Stimulated activated naive CD8-positive, alpha-beta T cell treated with anti-CD3 and anti-CD28 coated beads, Interleukin-15, Interleukin-2, amounts not matched to agents 100 ng/mL and 50 ng/mL, for 24 hours (primary cell): ENCODE measurements around the gene TMED9.
"Not testable (repeated sequence)": the region's sequence is repeated elsewhere in the genome, so short reads cannot be mapped to it uniquely, and the experiment has no call there.

Experiments used
- H3K27ac Mint-ChIP-seq: one replicate; pipeline ENCODE4 v1.8.0; 2021; ENCODE audit warnings: mild to moderate bottlenecking, mixed read lengths
- H3K27me3 Mint-ChIP-seq: one replicate; pipeline ENCODE4 v1.8.0; 2021; ENCODE audit warnings: mixed read lengths
- H3K36me3 Mint-ChIP-seq: one replicate; pipeline ENCODE4 v1.8.0; 2021; ENCODE audit warnings: low read depth, mixed read lengths
- H3K4me1 Mint-ChIP-seq: one replicate; pipeline ENCODE4 v1.8.0; 2021; ENCODE audit warnings: low read depth, mixed read lengths
- H3K4me3 Mint-ChIP-seq: one replicate; pipeline ENCODE4 v1.8.0; 2021; ENCODE audit warnings: mild to moderate bottlenecking, mixed read lengths
- H3K9me3 Mint-ChIP-seq: one replicate; pipeline ENCODE4 v1.8.0; 2021; ENCODE audit warnings: mixed read lengths

TMED9 gene

DNA sequence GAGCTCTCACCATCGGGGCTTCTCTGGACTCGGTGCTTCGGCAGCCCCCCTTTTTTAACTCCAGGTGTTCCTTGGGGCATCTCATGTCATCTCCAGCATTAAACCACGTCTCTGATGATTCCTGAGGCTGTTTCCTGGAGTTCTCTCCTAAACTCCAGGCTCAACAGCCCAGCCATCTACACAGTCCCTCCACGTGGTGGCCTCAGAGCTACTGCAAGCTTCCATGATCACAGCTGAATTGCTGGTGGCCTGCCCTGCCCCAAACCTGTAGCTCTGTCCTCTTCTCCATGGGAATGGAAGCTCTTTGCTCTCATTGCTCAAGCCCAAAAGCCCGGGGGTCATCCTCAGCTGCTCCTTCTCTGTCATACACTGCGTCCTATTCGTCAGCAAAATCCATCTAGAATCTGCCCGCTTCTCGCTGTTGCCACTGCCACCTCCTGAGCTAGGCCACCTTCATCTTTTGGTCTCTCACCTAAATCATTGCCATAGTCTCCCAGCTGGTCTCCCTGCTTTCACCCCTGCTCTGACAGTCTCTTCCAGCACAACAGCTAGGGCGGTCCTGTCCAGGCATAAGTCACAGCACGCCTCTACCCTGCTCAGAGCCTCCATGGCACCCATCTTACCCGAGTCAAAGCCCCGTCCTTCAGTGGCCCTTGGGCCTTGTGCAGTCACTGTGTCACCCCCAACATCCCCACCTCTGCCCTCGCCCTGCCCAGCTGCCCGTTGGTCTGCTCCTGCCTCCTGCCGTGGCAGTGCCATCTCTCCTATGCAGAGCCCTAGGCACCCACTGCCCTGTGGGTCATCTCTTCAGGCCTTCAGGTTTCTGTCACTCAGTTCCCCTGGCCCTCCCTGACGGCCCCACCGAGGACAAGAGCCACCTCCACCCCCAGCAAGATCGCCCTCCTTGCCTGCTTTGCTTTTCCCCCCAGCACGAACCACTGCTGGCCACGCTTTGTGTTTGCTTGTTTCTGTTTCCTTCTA lies 14.4 kb downstream of the TMED9 start:
- peaks cover 10% of the 10 kb centered on the region for H3K4me1 Mint-ChIP-seq
- no peaks in the 10 kb centered on the region for H3K27me3 Mint-ChIP-seq
- peak overlapping the region; percentile 10 for H3K27ac Mint-ChIP-seq
- no peaks in the 10 kb centered on the region for H3K9me3 Mint-ChIP-seq
- H3K4me3 Mint-ChIP-seq = no peak overlapping the region
- H3K36me3 Mint-ChIP-seq = peaks cover 15% of the 10 kb centered on the region

DNA sequence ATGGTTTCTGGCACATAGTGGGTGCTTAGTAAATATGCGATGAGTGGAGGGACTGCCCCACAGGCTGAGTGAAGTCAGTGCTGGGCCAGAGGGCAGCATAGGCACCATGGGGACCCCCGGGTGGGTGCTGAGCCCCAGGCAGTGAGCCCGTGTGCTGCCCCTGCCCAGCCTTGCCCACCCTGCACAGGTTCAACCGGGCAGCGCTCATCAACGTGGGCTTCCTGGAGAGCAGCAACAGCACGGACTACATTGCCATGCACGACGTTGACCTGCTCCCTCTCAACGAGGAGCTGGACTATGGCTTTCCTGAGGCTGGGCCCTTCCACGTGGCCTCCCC lies 15.1 kb downstream of the TMED9 start:
- H3K36me3 Mint-ChIP-seq = peaks cover 15% of the 10 kb centered on the region
- no peak overlapping the region for H3K27ac Mint-ChIP-seq
- no peaks in the 10 kb centered on the region for H3K27me3 Mint-ChIP-seq
- peaks cover 6% of the 10 kb centered on the region for H3K4me1 Mint-ChIP-seq
- no peak overlapping the region for H3K4me3 Mint-ChIP-seq
- no peaks in the 10 kb centered on the region for H3K9me3 Mint-ChIP-seq

DNA sequence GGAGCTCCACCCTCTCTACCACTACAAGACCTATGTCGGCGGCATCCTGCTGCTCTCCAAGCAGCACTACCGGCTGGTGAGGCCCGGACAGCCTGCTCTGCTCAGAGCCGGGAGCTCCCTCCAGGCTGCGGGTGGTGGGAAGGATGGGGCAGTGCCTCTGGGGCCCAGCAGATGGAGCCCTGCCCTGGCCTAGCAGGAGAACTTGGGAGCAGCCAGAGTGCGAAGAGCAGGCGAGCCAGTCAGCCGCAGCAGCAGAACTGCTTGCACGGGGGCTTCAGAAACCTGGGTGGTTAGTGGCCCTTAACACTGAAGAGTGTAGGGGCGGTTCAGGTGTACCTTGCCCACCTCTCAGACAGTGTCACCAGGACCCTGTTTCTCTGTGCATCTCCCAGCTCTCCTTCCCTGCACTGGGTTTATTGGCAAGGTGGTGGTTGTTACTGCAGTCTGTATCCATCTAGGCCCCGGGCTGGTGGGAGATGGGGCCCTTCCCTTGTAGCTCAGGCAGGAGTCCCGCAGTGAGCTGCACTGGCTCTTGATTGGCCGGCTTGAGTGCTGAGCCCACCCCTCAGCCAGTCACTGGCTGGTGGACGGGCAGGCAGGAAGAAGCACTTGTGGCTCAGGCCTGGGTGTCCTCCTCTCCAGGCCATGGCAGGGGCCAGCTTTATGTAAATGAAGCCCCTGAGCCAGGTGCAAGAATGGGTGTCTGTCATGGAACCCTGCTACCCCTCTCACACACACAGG lies 15.6 kb downstream of the TMED9 start:
- H3K4me1 Mint-ChIP-seq = peaks cover 4% of the 10 kb centered on the region
- peaks cover 18% of the 10 kb centered on the region for H3K36me3 Mint-ChIP-seq
- H3K9me3 Mint-ChIP-seq = no peaks in the 10 kb centered on the region
- H3K4me3 Mint-ChIP-seq = no peak overlapping the region
- H3K27me3 Mint-ChIP-seq = no peaks in the 10 kb centered on the region
- H3K27ac Mint-ChIP-seq = no peak overlapping the region

DNA sequence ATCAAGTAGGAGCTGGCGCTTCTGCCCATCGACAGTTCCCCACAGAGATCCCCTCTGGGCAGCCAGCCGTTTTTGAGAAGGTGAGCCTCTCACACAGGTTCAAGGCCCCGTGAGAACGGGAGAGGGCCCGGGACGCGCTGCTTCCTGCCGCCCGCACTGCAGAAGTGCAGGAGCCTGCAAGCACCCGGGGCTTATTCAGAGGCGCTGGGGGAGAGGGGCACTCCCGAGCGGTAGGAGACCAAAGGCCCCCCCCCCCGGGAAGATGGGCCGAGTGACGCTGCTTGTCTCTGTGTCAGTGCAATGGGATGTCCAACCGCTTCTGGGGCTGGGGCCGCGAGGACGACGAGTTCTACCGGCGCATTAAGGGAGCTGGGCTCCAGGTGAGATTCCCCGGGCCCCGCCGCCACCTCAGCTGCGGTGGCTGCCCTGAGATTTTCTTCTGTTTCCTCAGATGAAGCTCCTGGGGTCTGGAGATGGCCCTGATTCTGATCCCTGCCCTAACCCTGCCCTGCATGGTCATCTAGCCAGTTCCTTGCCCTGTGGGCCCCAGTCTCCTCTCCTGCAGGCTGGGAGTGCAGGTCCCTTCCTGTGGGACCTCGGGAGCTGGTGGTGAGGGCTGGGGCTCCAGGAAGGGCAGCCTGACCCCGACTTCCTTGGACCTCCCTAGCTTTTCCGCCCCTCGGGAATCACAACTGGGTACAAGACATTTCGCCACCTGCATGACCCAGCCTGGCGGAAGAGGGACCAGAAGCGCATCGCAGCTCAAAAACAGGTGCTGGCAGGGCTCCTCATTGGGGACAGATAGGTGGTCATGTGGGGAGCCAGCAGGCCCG lies 16.5 kb downstream of the TMED9 start:
- Mint-ChIP-seq H3K4me3 (no peak overlapping the region), H3K9me3 (no peaks in the 10 kb centered on the region), H3K27ac (no peak overlapping the region), H3K27me3 (no peaks in the 10 kb centered on the region), H3K36me3 (peaks cover 18% of the 10 kb centered on the region), H3K4me1 (peaks cover 3% of the 10 kb centered on the region)

DNA sequence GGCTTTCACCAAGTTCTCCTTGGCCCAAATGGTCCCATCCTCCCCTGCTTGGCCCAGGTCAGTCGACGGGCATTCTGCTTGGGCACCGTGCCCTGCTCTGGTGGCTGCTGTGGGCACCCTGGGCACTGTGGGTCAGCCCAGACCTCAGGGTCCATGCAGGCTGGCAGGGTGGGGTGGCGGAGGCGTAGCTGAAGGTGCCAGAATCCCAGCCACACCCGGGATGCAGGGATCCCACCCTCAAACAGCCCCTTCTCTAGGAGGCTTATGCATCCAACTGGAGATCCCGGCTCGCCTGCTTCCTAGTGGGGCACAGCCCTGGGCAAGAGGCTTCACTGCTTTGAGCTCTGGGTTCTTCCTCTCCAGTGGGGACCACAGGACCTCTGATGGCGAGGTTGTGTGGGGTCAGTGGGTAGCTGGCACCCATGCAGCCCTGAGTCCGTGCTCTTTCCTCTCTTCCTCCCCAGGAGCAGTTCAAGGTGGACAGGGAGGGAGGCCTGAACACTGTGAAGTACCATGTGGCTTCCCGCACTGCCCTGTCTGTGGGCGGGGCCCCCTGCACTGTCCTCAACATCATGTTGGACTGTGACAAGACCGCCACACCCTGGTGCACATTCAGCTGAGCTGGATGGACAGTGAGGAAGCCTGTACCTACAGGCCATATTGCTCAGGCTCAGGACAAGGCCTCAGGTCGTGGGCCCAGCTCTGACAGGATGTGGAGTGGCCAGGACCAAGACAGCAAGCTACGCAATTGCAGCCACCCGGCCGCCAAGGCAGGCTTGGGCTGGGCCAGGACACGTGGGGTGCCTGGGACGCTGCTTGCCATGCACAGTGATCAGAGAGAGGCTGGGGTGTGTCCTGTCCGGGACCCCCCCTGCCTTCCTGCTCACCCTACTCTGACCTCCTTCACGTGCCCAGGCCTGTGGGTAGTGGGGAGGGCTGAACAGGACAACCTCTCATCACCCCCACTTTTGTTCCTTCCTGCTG lies 17.4 kb downstream of the TMED9 start:
- no peak overlapping the region for H3K4me3 Mint-ChIP-seq
- H3K27ac Mint-ChIP-seq = no peak overlapping the region
- H3K9me3 Mint-ChIP-seq = no peaks in the 10 kb centered on the region
- H3K4me1 Mint-ChIP-seq = peaks cover 3% of the 10 kb centered on the region
- peaks cover 18% of the 10 kb centered on the region for H3K36me3 Mint-ChIP-seq
- H3K27me3 Mint-ChIP-seq = no peaks in the 10 kb centered on the region

DNA sequence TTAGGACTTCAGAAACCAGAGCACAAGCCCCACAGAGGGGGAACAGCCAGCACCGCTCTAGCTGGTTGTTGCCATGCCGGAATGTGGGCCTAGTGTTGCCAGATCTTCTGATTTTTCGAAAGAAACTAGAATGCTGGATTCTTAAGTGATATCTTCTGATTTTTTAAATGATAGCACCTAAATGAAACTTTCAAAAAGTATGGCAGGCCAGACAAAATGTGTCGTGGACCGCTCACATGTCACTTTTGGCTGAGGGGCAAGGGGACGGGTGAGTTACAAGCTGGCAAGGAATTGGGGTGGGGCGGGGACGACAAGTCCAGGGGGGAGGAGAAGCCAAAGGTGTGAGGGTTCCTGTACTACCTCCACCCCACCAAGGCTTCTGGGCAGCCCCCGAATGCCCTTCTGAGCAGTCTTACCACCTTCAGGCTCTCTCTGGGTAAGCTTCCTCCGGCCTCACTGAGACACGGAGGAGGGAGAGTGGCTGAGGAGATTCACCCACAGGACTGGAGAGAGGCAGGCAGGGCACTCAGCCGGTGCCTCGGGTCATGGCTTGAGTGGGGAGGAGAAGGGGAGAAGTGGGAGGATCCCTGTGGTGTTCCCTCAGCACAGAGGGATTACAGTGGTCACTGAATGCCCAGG lies 18.2 kb downstream of the TMED9 start:
- Mint-ChIP-seq H3K27me3 (no peaks in the 10 kb centered on the region), H3K27ac (peak overlapping the region; percentile 11), H3K36me3 (peaks cover 15% of the 10 kb centered on the region), H3K4me3 (no peak overlapping the region), H3K4me1 (peaks cover 3% of the 10 kb centered on the region), H3K9me3 (no peaks in the 10 kb centered on the region)

DNA sequence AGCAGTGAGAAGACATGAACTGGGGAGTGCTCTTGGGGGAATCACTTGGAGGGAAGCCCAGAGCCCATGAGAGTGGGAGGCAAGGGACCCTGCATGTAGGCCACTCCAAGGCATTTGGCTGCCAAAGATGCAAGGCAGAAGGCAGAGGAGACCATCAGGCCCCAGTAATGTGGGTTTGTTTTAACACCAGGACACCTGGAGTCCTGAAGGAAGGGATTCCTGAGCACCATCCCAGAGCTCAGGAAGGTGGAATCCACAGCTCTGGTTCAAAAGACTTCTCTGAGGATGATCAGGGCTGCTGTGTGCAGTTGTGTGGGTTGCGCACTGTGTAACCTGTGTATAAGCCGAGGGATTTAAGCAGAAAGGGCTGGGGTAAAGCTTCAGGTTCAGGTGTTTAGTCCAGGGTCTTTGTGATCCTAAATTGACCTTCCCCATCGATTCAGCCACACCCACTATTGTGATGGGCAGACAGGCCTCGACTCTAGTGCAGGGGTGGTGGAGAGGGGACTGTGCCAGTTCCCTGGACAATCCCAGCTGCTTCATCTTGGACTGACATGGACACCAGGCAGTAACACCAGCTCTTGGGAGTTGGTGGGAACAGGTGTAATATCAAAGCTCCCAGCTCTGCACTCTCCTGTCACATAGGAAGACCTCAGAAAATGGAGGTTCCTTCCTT lies 18.9 kb downstream of the TMED9 start:
- Mint-ChIP-seq H3K4me3 (no peak overlapping the region), H3K27ac (peak overlapping the region; percentile 11), H3K36me3 (peaks cover 12% of the 10 kb centered on the region), H3K4me1 (peaks cover 3% of the 10 kb centered on the region), H3K27me3 (no peaks in the 10 kb centered on the region), H3K9me3 (no peaks in the 10 kb centered on the region)

DNA sequence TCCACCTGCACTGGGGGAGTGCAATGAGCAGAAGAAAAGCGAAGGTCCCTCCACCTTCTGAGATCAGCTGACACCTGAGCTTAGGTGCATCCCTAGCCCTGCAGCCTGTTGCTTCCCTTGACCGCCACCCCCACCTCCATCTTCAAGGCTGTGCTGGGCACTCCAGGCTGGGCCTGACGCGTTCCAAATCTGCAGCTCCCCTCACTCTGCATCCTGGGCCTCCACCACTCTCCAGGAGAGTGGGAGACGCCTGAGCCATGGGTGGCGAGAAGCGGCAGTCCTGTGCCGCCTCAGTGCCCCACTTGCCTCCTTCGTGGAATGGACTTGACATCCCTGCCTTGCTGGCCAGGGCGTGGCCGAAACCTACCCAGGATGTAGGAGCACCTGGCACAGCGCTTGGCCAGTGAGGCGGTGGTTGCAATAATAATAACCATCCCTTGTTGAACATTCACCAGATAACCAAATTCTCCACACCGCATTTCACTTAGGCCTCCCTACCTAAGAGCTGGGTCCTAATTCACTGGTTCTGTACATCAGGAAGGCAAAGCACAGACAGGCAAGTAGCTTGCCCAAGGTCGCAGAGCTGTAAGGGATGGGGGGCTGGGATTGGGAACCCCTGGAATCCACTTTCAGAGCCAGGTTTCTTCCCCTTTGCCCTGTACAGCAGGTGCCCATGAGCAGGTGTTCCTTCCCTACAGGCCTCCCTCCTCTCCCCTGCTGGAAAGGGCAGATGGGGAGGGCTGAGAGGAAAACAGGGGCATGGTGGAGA lies 19.6 kb downstream of the TMED9 start:
- no peak overlapping the region for H3K4me3 Mint-ChIP-seq
- H3K4me1 Mint-ChIP-seq = peaks cover 3% of the 10 kb centered on the region
- H3K27ac Mint-ChIP-seq = no peak overlapping the region
- peaks cover 13% of the 10 kb centered on the region for H3K36me3 Mint-ChIP-seq
- no peaks in the 10 kb centered on the region for H3K9me3 Mint-ChIP-seq
- H3K27me3 Mint-ChIP-seq = no peaks in the 10 kb centered on the region

DNA sequence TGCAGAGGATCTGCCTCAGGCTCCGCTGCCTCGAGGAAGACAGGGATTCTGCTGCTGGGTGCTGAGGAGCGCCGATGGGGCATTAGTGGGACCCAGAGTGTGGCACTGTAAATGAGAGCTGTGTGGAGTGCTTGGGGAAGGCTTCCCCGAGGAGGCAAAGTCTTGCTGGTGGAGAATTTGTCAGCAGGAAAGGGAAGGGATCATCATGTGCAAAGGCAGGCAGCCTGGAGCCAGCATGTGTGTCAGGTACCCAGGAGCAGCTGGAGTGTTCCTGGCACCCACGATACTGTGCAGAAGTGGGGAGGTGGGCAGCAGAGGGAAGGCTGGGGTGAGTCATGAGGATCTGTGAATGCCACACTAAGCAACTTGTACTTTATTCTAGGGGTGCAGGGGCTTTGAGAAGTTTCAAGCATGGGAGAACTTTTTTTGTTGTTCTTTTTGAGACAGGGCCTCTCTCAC lies 20.2 kb downstream of the TMED9 start:
- H3K36me3 Mint-ChIP-seq = peaks cover 10% of the 10 kb centered on the region
- H3K4me3 Mint-ChIP-seq = no peak overlapping the region
- H3K27ac Mint-ChIP-seq = peak overlapping the region; percentile 68
- no peaks in the 10 kb centered on the region for H3K27me3 Mint-ChIP-seq
- no peaks in the 10 kb centered on the region for H3K4me1 Mint-ChIP-seq
- H3K9me3 Mint-ChIP-seq = no peaks in the 10 kb centered on the region

DNA sequence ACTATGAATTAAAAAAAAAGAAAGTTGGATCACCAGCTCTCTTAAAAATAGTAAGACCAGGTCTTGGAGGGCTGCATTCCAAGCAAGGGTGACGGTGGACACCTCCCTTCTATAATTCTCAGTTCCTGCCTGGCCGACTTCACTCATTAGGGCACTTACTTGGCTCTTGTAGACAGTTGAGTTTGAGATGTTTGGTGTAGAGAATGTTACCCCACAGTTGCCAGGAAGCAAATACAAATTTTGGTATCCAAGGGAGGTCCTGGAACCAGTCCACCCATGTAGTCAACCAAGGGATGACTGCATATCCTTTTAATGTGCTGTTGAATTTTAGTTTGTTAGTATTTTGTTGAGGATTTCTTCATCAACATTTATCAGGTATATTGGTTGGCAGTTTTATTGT lies 28.6 kb downstream of the TMED9 start:
- Mint-ChIP-seq H3K4me1 (no peaks in the 10 kb centered on the region), H3K27ac (no peak overlapping the region), H3K4me3 (no peak overlapping the region), H3K9me3 (no peaks in the 10 kb centered on the region), H3K27me3 (no peaks in the 10 kb centered on the region), H3K36me3 (peaks cover 71% of the 10 kb centered on the region)

DNA sequence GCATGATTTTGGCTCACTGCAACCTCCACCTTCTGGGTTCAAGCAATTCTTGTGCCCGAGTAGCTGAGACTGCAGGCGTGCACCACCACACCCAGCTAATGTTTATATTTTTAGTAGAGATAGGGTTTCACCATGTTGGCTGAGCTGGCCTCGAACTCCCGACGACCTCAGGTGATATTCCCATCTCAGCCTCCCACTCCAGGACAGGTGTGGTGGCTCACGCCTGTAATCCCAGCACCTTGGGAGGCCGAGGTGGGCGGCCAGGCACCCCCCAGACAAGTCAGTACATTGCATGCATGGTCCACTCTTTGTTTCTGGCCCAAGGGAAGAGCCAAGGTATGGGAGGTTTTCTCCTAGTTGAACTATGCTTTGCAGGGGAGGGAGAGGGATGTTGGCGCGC lies 32.2 kb downstream of the TMED9 start:
- peaks cover 52% of the 10 kb centered on the region for H3K36me3 Mint-ChIP-seq
- not testable (repeated sequence) for H3K27ac Mint-ChIP-seq, H3K27me3 Mint-ChIP-seq, H3K9me3 Mint-ChIP-seq, H3K4me1 Mint-ChIP-seq, H3K4me3 Mint-ChIP-seq

DNA sequence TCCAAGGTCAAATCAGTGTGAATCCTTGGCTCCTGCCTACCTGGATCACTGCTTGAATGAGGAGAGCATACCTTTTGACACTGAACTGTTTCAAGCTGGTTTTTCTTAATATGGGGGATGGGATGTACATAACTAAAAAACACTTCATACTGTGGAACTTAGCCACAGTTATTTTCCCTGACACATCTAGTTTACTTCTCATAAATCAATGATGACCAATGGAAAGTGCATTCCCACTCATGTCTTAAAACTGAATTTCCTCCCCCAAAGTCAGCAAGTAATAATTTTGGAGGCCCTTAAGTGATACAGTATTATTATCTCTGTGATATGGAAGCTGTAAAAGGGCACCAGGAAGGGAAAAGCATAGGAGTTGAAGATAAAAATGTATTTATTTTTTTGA lies 38.2 kb downstream of the TMED9 start:
- not testable (repeated sequence) for H3K27ac Mint-ChIP-seq, H3K4me1 Mint-ChIP-seq

DNA sequence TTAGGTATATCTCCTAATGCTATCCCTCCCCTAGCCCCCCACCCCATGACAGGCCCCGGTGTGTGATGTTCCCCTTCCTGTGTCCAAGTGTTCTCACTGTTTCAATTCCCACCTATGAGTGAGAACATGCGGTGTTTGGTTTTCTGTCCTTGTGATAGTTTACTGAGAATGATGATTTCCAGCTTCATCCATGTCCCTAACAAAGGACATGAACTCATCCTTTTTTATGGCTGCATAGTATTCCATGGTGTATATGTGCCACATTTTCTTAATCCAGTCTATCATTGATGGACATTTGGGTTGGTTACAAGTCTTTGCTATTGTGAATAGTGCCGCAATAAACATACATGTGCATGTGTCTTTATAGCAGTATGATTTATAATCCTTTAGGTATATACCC lies 42.9 kb downstream of the TMED9 start:
- not testable (repeated sequence) for H3K9me3 Mint-ChIP-seq, H3K27ac Mint-ChIP-seq, H3K4me3 Mint-ChIP-seq, H3K4me1 Mint-ChIP-seq, H3K36me3 Mint-ChIP-seq, H3K27me3 Mint-ChIP-seq

More for the DNA sequence above, 38.2 kb downstream of the TMED9 start:
- H3K27me3 Mint-ChIP-seq, H3K36me3 Mint-ChIP-seq, H3K4me3 Mint-ChIP-seq, H3K9me3 Mint-ChIP-seq: not testable (repeated sequence)
